Thymus (tissue), 11 donors: ENCODE measurements around the gene MBD1. TPM values are rescaled to one million over a fixed set of nuclear protein-coding genes. Genes with fewer than 3 reads are reported as not detected.
"Not testable (repeated sequence)": the region's sequence is repeated elsewhere in the genome, so short reads cannot be mapped to it uniquely, and the experiment has no call there.

Experiments used
- DNase-seq, 9 donors: peaks; one replicate each; pipeline ENCODE4 v3.0.0-alpha.2; 2013; ENCODE audit warnings: low spot score in 9 of 9, low read depth in 6 of 9, missing footprints in 1 of 9
- H3K27ac ChIP-seq, 2 donors: one replicate each; pipeline ENCODE4 v1.5.1; 2013; ENCODE audit warnings: control low read depth in 1 of 2, low read depth in 1 of 2, low read length in 1 of 2, mild to moderate bottlenecking in 1 of 2, moderate library complexity in 1 of 2
- H3K27me3 ChIP-seq, 2 donors: one replicate each; pipeline ENCODE4 v1.5.1; 2013; ENCODE audit warnings: low read length in 1 of 2; ENCODE audit not compliant: control insufficient read depth in 2 of 2, insufficient read depth in 1 of 2
- H3K36me3 ChIP-seq, 2 donors: one replicate each; pipeline ENCODE4 v1.5.1; 2013; ENCODE audit warnings: low read length in 1 of 2, mild to moderate bottlenecking in 1 of 2, moderate library complexity in 1 of 2; ENCODE audit not compliant: control insufficient read depth in 2 of 2, insufficient read depth in 2 of 2
- H3K4me1 ChIP-seq, 2 donors: one replicate each; pipeline ENCODE4 v1.5.1; 2013; ENCODE audit warnings: low read length in 2 of 2; ENCODE audit not compliant: control insufficient read depth in 2 of 2, insufficient read depth in 2 of 2
- H3K4me3 ChIP-seq, 2 donors: one replicate each; pipeline ENCODE4 v1.5.1; 2013; ENCODE audit warnings: low read length in 2 of 2, control low read depth in 1 of 2, mild to moderate bottlenecking in 1 of 2
- H3K9me3 ChIP-seq, 2 donors: one replicate each; pipeline ENCODE4 v1.5.1; 2013; ENCODE audit warnings: low read length in 1 of 2, mild to moderate bottlenecking in 1 of 2; ENCODE audit not compliant: control insufficient read depth in 2 of 2, insufficient read depth in 1 of 2
- WGBS: extraction: QIAGEN DNeasy Blood & Tissue Kit; methylation state at CpG from one replicate; pipeline ENCODE4 v1.1.7; 2013; 5-methylcytosine and 5-hydroxymethylcytosine counted together
- polyA plus RNA-seq: library from polyadenylated mRNA; stranded (reverse); fragments of 200-250 nt; gene quantifications from one replicate; pipeline ENCODE4 v1.2.3, GENCODE V29; 2013
- total RNA-seq: library from RNA; stranded (reverse); fragments of 120-200 nt; gene quantifications from one replicate; pipeline ENCODE4 v1.2.4, GENCODE V29; 2013
- donor health status: healthy.

The MBD1 gene
- total and polyA plus RNA-seq, 2 donors = 37.3 to 48.9 TPM

DNA sequence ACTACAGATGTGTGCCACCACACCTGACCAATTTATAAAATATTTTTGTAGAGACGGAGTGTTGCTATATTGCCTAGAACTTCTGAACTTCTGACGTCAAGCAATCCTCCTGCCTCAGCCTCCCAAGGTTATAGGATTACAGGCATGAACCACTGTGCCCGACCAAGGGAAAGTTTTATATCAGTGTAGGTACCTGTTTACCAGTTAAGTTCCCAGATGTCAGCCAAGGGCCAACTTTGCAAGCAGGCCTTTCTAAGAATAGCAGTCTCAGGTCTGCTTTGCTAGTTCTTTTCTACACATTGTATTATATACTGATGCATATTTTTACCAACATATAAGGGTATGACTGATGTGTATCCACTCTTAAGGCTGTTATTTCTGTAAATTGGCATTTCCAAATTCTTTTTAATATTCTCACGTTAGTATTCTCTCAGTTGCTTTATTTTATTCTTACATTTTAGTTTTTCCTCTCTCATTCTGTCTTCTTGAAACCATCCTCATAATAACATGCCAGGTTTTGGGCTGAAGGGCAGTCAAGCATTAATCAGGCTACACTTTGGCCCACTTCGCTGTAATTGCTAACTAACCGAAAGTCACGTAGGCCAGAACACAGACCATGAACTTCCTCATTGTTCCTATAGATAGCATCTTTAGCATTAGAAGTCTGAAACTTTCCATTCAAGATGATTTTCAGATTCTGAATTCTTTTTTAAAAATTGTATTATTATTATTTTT lies 31.1 kb upstream of the MBD1 start:
- Histone ChIP-seq H3K4me1 (peaks cover 2 to 5% of the 10 kb centered on the region in 2 donors), H3K36me3 (no peaks in the 10 kb centered on the region), H3K9me3 (no peaks in the 10 kb centered on the region), H3K27me3 (no peaks in the 10 kb centered on the region), H3K4me3 (no peak overlapping the region), H3K27ac (no peak overlapping the region)
- DNase-seq = no peak
- WGBS = 87% methylated on average over 7 of the region's 7 CpGs

DNA sequence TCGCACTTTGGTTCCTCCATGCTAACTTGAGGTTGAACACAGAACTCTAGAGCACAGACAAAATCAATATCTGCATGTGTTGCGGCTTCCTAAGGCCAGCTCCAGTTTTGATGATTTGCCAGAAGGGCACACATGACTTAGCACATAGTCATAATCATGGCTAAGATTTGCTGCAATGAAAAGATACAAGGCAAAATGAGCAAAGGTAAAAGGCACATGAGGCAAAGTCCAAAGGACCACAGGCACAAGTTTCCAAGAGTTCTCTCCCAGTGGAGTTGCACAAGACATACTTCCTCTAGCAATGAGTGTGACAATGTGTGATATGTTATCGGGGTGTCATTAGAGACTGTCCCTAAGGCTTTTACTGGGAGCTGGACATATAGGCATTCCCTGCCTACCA lies 30.3 kb upstream of the MBD1 start:
- no peak for DNase-seq
- H3K27ac ChIP-seq = no peak overlapping the region
- no peaks in the 10 kb centered on the region for H3K36me3 ChIP-seq
- H3K9me3 ChIP-seq = no peaks in the 10 kb centered on the region
- 97% methylated on average over 3 of the region's 3 CpGs for WGBS
- no peak overlapping the region for H3K4me3 ChIP-seq
- H3K27me3 ChIP-seq = peaks cover 0 to 3% of the 10 kb centered on the region in 2 donors
- H3K4me1 ChIP-seq = peaks cover 2 to 10% of the 10 kb centered on the region in 2 donors

DNA sequence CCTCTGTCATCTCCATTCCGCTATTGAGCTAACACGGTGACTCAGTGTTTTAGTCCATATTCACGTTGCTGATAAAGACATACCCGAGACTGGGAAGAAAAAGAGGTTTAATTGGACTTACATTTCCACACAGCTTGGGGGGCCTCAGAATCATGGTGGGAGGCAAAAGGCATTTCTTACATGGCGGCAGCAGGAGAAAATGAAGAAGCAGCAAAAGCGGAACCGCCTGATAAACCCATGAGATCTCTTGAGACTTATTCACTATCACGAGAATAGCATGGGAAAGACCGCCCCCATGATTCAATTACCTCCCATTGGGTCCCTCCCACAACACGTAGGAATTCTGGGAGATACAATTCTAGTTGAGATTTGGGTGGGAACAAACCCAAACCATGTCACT lies 28.8 kb upstream of the MBD1 start:
- Histone ChIP-seq H3K4me3 (no peak overlapping the region), H3K4me1 (peaks cover 2 to 10% of the 10 kb centered on the region in 2 donors), H3K27me3 (peaks cover 0 to 3% of the 10 kb centered on the region in 2 donors), H3K36me3 (no peaks in the 10 kb centered on the region), H3K9me3 (no peaks in the 10 kb centered on the region), H3K27ac (no peak overlapping the region)
- no peak for DNase-seq
- 94% methylated on average over 10 of the region's 10 CpGs for WGBS

DNA sequence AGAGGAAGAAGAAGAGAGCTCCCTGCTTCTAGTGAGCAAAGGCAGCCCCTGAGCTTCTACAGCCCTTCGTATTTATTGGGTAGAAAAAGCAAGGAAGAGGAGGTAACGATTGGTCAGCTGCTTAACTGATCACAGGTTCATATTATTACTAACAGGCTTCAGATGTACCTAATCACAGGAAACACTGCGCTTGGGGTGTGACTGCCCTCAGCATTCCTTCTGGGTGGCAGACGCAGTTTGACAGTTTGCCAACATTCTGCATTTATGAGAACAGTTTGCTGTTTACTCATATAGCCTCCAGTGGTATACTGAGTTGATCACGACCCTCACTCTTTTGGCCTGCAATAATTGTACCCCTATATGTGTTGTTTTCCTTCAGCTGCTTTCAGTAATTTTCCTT lies 27.5 kb upstream of the MBD1 start:
- not testable (repeated sequence) for H3K27ac ChIP-seq, DNase-seq, H3K9me3 ChIP-seq, H3K27me3 ChIP-seq, H3K4me3 ChIP-seq, H3K36me3 ChIP-seq
- 86% methylated on average over 5 of the region's 5 CpGs for WGBS
- peaks cover 2 to 10% of the 10 kb centered on the region in 2 donors for H3K4me1 ChIP-seq

DNA sequence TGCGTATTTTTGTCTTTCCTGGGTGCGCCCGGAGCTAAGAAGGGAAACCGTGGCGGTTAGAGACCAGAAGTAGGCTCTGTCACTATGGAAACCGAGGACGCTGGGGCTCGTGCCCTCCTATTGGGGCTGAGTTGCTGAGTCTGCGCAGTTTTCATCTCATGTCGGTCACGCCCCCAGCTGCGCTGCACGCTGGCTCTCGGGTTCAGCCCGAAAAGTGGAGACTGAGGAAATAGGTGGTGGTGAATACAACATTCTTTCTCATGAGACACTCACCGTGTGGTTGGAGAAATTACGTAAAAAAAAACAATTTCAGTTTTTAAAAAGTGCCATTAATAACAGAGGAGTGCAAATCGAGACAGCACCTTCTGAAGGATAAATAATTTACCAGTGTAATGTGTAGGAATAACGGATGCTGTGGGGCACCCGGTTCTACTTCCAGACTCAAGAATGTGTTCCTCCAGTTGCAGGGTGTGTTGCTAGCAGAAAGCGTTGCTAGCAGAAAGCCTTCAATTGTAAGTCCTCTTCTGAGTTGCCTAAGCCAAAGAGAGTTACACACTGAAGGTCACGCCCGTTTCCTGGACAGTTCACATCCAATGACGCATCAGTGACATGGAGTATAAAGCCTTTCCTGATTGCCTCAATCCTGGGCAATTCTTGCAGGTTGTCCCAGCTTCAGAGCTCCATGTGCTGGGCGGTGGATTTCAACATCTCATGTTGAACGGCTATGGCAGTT lies 26.6 kb upstream of the MBD1 start:
- peaks cover 0 to 8% of the 10 kb centered on the region in 2 donors for H3K27me3 ChIP-seq
- DNase-seq = peak; percentile 81 to 97 (median 91)
- no peaks in the 10 kb centered on the region for H3K36me3 ChIP-seq
- H3K4me3 ChIP-seq = peak overlapping the region; percentile 52 to 60
- 6% methylated on average over 26 of the region's 26 CpGs for WGBS
- H3K9me3 ChIP-seq = no peaks in the 10 kb centered on the region
- peaks cover 2 to 10% of the 10 kb centered on the region in 2 donors for H3K4me1 ChIP-seq
- peak overlapping the region in 1 of 2 donors; percentile 36 for H3K27ac ChIP-seq

DNA sequence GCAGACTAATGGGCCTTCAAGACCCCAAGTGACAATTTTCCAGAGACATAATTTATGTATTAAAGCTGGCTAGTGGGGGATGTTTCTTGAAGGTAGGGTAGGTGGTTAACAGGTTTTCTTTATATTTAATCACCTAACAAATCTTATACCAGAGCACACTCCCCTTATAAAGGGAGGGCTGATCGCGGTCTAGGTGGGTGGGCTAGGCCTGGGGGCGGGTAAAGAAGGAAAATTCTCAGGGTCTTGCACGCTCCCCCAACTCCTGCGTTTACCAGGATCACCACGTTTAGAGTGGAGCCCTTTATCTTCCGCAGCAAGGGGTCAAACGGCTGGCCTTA lies 26.0 kb upstream of the MBD1 start:
- WGBS = 3% methylated on average over 8 of the region's 8 CpGs
- H3K27ac ChIP-seq = peak overlapping the region in 1 of 2 donors; percentile 33
- no peaks in the 10 kb centered on the region for H3K36me3 ChIP-seq
- no peak for DNase-seq
- H3K9me3 ChIP-seq = no peaks in the 10 kb centered on the region
- H3K27me3 ChIP-seq = peaks cover 0 to 11% of the 10 kb centered on the region in 2 donors
- peak overlapping the region; percentile 52 to 60 for H3K4me3 ChIP-seq
- H3K4me1 ChIP-seq = peaks cover 2 to 10% of the 10 kb centered on the region in 2 donors

DNA sequence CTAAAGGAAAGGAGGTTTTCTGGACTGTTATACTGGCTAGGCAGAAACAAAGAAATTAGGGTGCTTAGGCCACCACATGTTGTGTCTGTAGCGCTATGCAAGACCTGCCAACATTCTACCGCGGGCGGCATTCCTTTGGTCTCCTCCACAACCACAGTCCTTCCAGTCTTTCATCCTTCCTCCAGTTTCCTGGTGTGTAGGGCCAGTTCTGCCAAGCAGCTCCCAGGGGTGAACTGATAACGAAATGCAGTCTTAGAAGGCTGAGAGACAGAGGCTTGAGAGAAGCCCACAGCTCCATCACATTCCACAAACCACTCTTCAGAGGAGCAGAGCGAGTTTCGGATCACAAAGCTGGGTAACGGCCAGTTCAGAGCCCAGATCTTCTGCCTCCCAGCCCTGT lies 25.6 kb upstream of the MBD1 start:
- no peaks in the 10 kb centered on the region for H3K36me3 ChIP-seq
- H3K9me3 ChIP-seq = no peaks in the 10 kb centered on the region
- WGBS = 85% methylated on average over 8 of the region's 8 CpGs
- H3K4me1 ChIP-seq = peaks cover 2 to 10% of the 10 kb centered on the region in 2 donors
- DNase-seq = no peak
- H3K4me3 ChIP-seq = peak overlapping the region in 1 of 2 donors; percentile 52
- no peak overlapping the region for H3K27ac ChIP-seq
- H3K27me3 ChIP-seq = peaks cover 0 to 14% of the 10 kb centered on the region in 2 donors

DNA sequence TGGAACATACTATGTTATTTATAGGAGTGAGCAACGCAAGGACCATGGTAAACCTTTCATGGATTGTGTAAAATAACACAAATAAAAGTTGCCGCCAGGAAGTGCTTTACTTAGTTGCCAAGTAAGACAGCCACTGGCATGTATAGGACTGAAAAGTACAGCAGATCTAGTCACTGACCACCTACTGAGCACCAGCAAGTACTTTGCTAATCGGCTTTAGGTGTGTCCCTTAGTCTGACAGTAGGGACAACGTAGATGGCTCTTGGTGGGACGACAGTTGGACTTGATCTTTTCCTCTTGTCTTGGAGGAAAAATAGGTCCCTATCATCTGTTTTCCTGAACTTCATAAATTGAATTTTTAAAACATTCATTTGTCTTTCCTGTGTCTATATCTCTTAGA lies 19.8 kb upstream of the MBD1 start:
- no peaks in the 10 kb centered on the region for H3K36me3 ChIP-seq
- H3K27me3 ChIP-seq = peaks cover 21 to 55% of the 10 kb centered on the region in 2 donors
- no peak for DNase-seq
- WGBS = 66% methylated on average over 5 of the region's 5 CpGs
- H3K27ac ChIP-seq = no peak overlapping the region
- H3K4me1 ChIP-seq = peaks cover 0 to 5% of the 10 kb centered on the region in 2 donors
- H3K4me3 ChIP-seq = no peak overlapping the region
- no peaks in the 10 kb centered on the region for H3K9me3 ChIP-seq

DNA sequence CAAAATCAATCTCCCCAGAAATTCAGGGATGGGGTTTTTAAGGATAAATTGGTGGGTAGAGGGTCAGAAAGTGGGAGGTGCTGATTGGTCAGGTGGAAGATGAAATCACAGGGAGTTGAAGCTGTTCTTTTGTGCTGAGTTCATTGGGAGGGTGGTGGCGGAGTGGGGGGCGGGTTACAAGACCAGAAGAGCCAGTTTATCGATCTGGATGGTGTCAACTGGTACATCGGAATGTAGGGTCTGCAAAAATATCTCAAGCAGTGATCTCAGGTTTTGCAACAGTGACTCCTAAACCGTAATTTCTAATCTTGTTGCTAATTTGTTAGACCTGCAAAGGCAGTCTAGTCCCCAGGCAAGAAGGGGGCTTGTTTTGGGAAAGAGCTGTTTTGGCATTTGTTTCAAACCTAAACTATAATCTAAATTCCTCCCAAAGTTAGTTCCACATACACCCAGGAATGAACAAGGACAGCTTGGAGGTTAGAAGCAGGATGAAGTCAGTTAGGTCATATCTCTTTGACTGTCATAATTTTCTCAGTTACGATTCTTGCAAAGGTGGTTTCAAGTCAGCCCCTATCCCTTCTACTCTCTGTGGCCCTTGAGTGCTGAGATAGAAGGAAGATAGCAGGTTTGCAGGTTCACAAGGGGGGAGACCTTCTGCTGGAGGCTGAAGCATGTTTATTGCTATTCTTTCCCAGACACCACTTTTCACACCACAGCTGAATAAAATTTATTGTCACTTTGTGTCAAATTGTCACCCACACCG lies 18.5 kb upstream of the MBD1 start:
- peaks cover 21 to 58% of the 10 kb centered on the region in 2 donors for H3K27me3 ChIP-seq
- 88% methylated on average over 7 of the region's 7 CpGs for WGBS
- DNase-seq = no peak

More for the DNA sequence above, 18.5 kb upstream of the MBD1 start:
- H3K4me3 ChIP-seq = no peak overlapping the region
- H3K4me1 ChIP-seq = peaks cover 0 to 5% of the 10 kb centered on the region in 2 donors
- H3K36me3 ChIP-seq = no peaks in the 10 kb centered on the region
- H3K9me3 ChIP-seq = no peaks in the 10 kb centered on the region
- H3K27ac ChIP-seq = no peak overlapping the region
